ENCODE measurements around the gene FOSB. TPM values are rescaled to one million over a fixed set of nuclear protein-coding genes. Genes with fewer than 3 reads are reported as not detected.

The FOSB gene
- total RNA-seq, 1 experiment from 2014 or later, result 29.3 TPM

DNA sequence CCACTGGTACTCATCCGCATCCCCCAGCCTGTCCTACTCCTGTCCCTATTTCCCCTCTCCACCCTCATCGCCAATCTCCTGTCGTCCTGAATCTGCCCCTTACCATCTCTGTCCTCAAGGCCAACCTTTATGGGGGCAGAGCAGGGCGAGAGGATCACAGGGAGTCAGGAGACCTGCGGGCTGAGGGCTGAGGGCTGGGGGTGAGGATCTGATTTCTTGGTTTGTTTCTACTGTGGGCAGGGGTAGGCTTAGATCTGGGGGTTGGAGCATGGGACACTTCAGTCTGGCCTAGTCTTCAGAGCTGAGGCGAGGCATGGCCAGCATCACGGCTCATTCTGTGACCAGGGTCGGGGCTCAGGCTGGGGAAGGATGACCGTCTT, 27.5 kb upstream of the FOSB start:
- Mint-ChIP-seq H3K9me3 (ENCODE audit: unreplicated experiment) (no peaks in the 10 kb centered on the region), H3K27me3 (ENCODE audit: insufficient read depth, unreplicated experiment) (no peaks in the 10 kb centered on the region), H3K36me3 (ENCODE audit: insufficient read depth, unreplicated experiment) (peaks cover 5% of the 10 kb centered on the region), H3K4me1 (ENCODE audit: insufficient read depth, unreplicated experiment) (peaks cover 19% of the 10 kb centered on the region), H3K27ac (ENCODE audit: low read depth, unreplicated experiment) (no peak overlapping the region), H3K4me3 (ENCODE audit: unreplicated experiment) (peak overlapping the region; percentile 64)
- BruUV-seq (replicated peaks), result no TSS peak
- POLR2A ChIA-PET, result interaction anchor here (0.7 to 5.4 kb wide), 9 partner anchors 9 to 275 kb away, joined by 3 to 110 read pairs (median 6); partner anchors contain the start of genes ERCC1 and FOSB
- CTCF ChIA-PET, result interaction anchor here (0.6 to 21.1 kb wide), 12 partner anchors 9 to 81 kb away, joined by 3 to 386 read pairs (median 5); partner anchors contain the start of gene FOSB
- TF ChIP-seq, protein P1, sequence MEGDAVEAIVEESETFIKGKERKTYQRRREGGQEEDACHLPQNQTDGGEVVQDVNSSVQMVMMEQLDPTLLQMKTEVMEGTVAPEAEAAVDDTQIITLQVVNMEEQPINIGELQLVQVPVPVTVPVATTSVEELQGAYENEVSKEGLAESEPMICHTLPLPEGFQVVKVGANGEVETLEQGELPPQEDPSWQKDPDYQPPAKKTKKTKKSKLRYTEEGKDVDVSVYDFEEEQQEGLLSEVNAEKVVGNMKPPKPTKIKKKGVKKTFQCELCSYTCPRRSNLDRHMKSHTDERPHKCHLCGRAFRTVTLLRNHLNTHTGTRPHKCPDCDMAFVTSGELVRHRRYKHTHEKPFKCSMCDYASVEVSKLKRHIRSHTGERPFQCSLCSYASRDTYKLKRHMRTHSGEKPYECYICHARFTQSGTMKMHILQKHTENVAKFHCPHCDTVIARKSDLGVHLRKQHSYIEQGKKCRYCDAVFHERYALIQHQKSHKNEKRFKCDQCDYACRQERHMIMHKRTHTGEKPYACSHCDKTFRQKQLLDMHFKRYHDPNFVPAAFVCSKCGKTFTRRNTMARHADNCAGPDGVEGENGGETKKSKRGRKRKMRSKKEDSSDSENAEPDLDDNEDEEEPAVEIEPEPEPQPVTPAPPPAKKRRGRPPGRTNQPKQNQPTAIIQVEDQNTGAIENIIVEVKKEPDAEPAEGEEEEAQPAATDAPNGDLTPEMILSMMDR (IDR thresholded peaks at IDR 0.05; ENCODE audit: unreplicated experiment), result no peak
- no peak for DNase-seq (ENCODE audit: unreplicated experiment)
- intact Hi-C loops (cut with micrococcal nuclease), result no loop called here

DNA sequence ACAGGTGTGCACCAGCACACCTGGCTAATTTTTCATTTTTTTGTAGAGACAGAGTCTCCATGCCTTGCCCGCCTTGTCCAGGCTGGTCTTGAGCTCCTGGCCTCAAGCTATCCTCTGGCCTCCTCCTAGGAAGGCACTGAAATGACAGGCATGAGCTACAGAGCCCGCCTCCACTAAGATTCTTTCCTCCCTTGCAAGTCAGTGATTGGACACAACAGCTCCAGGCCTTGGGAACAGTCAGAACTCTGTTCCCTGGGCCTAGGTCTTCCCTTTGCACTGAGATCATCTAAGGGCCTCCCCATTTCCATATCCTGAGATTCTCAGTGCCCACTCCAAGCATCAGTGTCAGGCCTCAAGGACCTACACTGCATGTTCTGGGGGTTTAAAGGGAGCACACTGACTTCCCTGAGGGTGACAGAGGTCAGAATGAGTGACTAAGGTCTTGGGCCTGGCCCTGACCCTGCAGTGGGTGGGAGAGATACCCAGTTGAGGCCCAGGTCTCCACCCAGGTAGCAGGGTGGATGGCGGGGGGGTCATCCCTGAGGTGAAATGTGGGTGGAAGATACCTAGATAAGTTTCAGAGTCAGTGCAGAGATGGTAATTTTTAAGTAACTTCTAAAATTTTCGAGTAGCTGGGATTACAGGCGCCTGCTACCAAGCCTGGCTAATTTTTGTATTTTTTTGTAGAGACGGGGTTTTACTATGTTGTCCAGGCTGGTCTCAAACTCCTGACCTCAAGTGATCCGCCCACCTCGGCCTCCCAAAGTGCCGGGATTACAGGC, 26.7 kb upstream of the FOSB start:
- no peaks in the 10 kb centered on the region for H3K27me3 Mint-ChIP-seq (ENCODE audit: insufficient read depth, unreplicated experiment)
- DNase-seq (ENCODE audit: unreplicated experiment), result peak; percentile 39
- CTCF ChIA-PET, result interaction anchor here (0.5 to 21.1 kb wide), 8 partner anchors 8 to 203 kb away, joined by 3 to 386 read pairs (median 5); partner anchors contain the start of gene FOSB
- intact Hi-C loops (cut with micrococcal nuclease), result no loop called here
- peaks cover 5% of the 10 kb centered on the region for H3K36me3 Mint-ChIP-seq (ENCODE audit: insufficient read depth, unreplicated experiment)
- H3K4me1 Mint-ChIP-seq (ENCODE audit: insufficient read depth, unreplicated experiment), result peaks cover 24% of the 10 kb centered on the region
- POLR2A ChIA-PET, result interaction anchor here (0.7 to 5.4 kb wide), 5 partner anchors 14 to 276 kb away, joined by 3 to 110 read pairs (median 4); partner anchors contain the start of gene FOSB
- no peaks in the 10 kb centered on the region for H3K9me3 Mint-ChIP-seq (ENCODE audit: unreplicated experiment)
- TF ChIP-seq, protein P1 (IDR thresholded peaks at IDR 0.05; ENCODE audit: unreplicated experiment), result no peak
- no peak overlapping the region for H3K27ac Mint-ChIP-seq (ENCODE audit: low read depth, unreplicated experiment)
- peak overlapping the region; percentile 64 for H3K4me3 Mint-ChIP-seq (ENCODE audit: unreplicated experiment)
- BruUV-seq (replicated peaks), result no TSS peak

DNA sequence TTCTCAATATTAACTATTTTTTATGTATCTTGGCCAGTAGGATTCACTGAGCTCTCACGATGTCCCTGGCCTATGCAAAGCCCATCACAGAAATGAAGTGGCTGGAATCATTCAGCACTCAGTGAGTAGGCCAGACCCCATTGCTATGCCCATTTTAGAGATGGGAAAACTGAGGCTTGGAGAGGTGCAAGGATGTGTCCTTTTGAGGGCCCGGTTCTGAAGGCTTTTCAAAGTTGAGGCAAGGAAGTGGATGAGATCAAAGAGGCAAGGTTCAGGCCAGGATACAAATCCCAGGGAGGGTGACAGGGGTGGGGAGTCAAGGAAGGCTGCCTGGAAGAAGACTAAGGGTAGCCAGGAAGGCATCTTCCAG, 25.4 kb upstream of the FOSB start:
- no peak for DNase-seq (ENCODE audit: unreplicated experiment)
- H3K4me3 Mint-ChIP-seq (ENCODE audit: unreplicated experiment), result peak overlapping the region; percentile 77
- peaks cover 5% of the 10 kb centered on the region for H3K36me3 Mint-ChIP-seq (ENCODE audit: insufficient read depth, unreplicated experiment)
- no peaks in the 10 kb centered on the region for H3K9me3 Mint-ChIP-seq (ENCODE audit: unreplicated experiment)
- H3K27ac Mint-ChIP-seq (ENCODE audit: low read depth, unreplicated experiment), result no peak overlapping the region
- no peaks in the 10 kb centered on the region for H3K27me3 Mint-ChIP-seq (ENCODE audit: insufficient read depth, unreplicated experiment)
- ChIA-PET CTCF (interaction anchor here (0.6 to 21.1 kb wide), 2 partner anchors 38 to 170 kb away, joined by 3 to 386 read pairs; no protein-coding TSS in a partner anchor), POLR2A (interaction anchor here (5.4 kb wide), 2 partner anchors 25 to 37 kb away, joined by 74 to 110 read pairs; partner anchors contain the start of gene FOSB)
- intact Hi-C loops (cut with micrococcal nuclease), result no loop called here
- peaks cover 27% of the 10 kb centered on the region for H3K4me1 Mint-ChIP-seq (ENCODE audit: insufficient read depth, unreplicated experiment)
- BruUV-seq (replicated peaks), result no TSS peak
- TF ChIP-seq, protein P1 (IDR thresholded peaks at IDR 0.05; ENCODE audit: unreplicated experiment), result no peak

DNA sequence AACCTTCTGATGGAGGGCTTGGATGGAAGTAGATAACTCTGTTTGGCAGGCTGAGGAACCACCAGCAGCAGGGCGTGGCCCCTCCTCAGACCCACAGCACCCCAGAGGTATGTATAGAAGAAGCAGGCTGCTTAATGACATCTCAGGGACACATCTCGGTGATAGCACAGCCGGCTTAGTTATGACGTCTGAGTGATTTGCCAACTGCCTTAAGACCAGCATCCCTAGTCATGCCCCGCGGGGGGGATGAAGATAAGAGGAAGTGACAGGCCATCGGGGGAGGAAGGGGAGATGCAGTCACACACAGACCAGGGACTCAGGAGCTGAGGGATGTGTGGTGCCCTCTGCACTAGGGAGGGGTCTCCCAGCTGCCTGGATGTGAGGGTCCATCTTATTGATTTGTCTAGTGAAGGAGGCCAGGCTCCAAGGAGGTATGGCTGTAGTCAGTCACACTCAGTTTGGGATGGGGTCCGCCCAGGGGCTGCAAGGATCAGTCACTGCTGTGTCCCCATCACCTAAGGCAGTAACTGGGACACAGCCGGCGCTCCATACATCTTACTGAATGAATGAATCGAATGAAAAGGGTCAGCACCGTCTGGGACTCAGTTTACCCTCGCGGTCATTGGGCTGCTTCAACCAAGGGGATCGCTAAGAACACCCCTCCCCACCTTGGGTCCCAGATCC, 24.9 kb upstream of the FOSB start:
- H3K4me3 Mint-ChIP-seq (ENCODE audit: unreplicated experiment), result peak overlapping the region; percentile 77
- no peaks in the 10 kb centered on the region for H3K27me3 Mint-ChIP-seq (ENCODE audit: insufficient read depth, unreplicated experiment)
- DNase-seq (ENCODE audit: unreplicated experiment), result peak; percentile 30
- intact Hi-C loops (cut with micrococcal nuclease), result loop anchor here (1.0 kb wide), 2 partner anchors 24 to 35 kb away; partner anchors contain the start of gene FOSB
- BruUV-seq (replicated peaks), result no TSS peak
- peaks cover 31% of the 10 kb centered on the region for H3K4me1 Mint-ChIP-seq (ENCODE audit: insufficient read depth, unreplicated experiment)
- no peaks in the 10 kb centered on the region for H3K9me3 Mint-ChIP-seq (ENCODE audit: unreplicated experiment)
- TF ChIP-seq, protein P1 (IDR thresholded peaks at IDR 0.05; ENCODE audit: unreplicated experiment), result no peak
- POLR2A ChIA-PET, result interaction anchor here (7.8 kb wide), 1 partner anchor 25 kb away, joined by 148 read pairs; the partner anchor contains the start of gene FOSB
- CTCF ChIA-PET, result interaction anchor here (21.1 kb wide), 1 partner anchor 38 kb away, joined by 386 read pairs; no protein-coding TSS in a partner anchor
- H3K27ac Mint-ChIP-seq (ENCODE audit: low read depth, unreplicated experiment), result peak overlapping the region; percentile 91
- H3K36me3 Mint-ChIP-seq (ENCODE audit: insufficient read depth, unreplicated experiment), result peaks cover 5% of the 10 kb centered on the region
